ENCODE results near the gene PDE8B.

The PDE8B gene

DNA sequence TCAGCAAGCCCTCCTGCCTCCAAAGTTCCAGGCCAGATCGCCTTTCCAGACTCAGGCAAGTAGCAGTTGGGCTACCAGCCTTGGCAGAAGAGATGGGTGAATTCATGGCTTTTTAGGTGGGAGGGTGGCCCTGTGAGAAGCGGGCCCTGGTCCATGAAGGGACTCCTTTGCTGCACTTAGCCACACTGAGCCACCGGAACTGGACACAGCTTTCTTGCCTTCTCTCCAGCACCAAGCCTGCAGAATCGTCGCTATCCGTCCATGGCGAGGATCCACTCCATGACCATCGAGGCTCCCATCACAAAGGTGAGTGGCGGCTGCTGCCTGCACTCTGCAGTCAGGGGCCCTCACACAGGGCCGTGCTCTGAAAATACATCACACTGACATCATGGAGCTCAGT, 196.7 kb downstream of the PDE8B start:
- no peak for FAIRE-seq
- TF ChIP-seq POLR2A (IDR thresholded peaks at IDR 0.05; ENCODE audit: low read depth, low read length), result no peak

DNA sequence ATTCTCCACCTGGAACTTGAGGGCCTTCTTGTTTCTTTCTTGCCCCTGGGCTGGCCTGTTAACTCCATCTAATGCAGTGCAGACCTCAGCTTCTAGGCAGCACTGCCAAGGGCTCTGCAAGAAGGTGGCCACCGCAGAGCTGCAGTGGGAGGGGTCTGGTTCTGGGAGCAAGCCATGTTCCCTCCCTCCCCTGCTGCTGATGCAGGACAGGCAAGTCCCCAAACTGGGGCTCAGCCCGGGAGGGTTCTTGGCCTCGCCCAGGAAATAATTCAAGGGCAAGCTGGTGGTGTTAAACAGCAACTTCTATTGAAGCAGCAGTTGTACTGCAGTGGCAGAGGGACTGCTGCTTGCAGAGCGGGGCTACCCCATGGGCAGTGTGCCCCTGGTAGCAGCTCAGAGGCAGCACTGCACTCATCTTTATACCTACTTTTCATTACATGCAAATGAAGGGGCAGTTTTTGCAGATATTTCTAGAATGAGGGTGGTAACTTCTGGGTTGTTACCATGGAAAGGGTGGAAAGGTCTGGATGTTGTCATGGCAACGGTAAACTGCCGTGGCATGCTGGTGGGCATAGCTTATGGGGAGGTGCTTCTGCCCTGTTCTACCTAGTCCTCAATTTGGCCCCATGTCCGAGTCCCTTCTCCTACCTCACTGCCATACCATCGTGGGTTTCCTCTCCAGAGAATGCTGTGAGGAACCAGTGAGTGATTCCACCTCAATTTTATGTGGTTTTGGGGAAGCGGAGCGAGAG, 199.6 kb downstream of the PDE8B start:
- DNase-seq (ENCODE audit: insufficient read length, low spot score) (no peak), FAIRE-seq (no peak)
- no peak for TF ChIP-seq POLR2A (IDR thresholded peaks at IDR 0.05; ENCODE audit: low read depth, low read length)

More for the DNA sequence above, 196.7 kb downstream of the PDE8B start:
- DNase-seq (ENCODE audit: insufficient read length, low spot score), result no peak

DNA sequence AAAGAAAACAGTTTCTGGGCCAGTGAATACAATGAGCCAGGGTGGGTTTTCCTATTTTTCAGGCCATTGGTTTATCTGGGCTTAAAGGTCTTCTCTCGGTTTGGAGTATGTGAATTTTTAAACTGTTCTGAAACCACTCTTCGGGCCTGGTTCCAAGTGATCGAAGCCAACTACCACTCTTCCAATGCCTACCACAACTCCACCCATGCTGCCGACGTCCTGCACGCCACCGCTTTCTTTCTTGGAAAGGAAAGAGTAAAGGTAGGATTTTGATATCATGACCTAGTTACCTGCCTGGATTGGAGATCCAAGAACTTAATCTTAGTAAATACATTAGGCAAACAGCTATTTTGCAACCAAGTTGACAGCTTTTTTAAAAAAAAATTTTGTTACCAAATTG, 202.6 kb downstream of the PDE8B start:
- TF ChIP-seq POLR2A (IDR thresholded peaks at IDR 0.05; ENCODE audit: low read depth, low read length), result no peak
- FAIRE-seq (no peak), DNase-seq (ENCODE audit: insufficient read length, low spot score) (no peak)

DNA sequence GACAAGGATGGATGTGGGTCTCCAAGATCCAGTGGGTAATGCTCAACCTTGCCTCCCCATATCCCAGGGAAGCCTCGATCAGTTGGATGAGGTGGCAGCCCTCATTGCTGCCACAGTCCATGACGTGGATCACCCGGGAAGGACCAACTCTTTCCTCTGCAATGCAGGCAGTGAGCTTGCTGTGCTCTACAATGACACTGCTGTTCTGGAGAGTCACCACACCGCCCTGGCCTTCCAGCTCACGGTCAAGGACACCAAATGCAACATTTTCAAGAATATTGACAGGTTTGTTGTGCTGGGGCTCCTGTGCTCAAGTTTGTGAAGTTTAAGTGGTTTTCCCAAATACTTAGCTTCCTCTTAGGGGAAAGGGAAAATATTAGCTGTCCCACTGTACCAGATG, 207.7 kb downstream of the PDE8B start:
- DNase-seq (ENCODE audit: insufficient read length, low spot score) (no peak), FAIRE-seq (no peak)
- no peak for TF ChIP-seq POLR2A (IDR thresholded peaks at IDR 0.05; ENCODE audit: low read depth, low read length)

DNA sequence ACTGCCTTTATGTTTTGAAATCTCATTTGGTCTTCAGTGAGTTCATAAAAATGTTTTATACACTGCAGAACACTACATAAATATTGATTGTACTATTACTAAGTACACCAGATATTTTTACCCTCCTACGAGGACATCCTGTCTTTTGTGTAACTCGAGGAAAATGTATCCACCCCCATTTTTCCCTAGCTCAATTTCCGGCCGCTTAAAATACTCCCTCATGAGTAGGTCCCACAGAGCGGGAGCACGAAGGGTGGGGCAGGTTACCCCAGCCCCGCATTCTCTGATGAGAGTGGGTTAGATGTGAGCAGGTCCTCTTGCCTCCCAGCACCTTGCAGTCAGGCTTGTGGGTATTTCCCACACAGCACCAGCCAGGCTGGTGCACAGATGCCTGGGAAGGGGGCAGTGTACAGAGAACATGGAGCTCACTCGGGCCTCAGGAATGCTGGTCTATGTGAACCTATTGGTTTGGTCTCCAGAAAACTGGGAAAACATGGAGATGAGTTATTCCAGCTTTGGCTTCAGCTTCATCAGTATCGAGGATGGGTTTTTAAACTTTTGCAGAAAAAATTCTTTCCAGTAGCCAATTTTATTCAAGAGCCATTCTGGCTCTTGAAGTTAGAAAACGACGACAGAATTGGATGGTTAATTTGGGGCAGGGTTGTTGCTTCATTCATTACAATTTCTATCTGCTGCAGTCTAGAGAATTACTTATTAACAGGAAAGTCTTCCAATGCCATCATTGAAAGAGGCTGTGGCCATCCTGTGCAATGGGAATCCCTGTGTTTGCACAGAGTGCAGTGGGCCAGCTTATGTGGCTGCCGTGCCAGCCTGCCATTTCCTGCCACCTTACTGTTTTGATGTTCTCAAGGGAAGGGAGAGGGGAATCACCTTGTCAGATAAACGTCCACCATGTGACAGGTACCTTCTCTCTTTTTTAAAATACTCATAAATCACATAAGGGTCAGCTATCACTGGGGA, 208.4 kb downstream of the PDE8B start:
- no peak for TF ChIP-seq POLR2A (IDR thresholded peaks at IDR 0.05; ENCODE audit: low read depth, low read length)
- DNase-seq (ENCODE audit: insufficient read length, low spot score) (no peak), FAIRE-seq (no peak)

DNA sequence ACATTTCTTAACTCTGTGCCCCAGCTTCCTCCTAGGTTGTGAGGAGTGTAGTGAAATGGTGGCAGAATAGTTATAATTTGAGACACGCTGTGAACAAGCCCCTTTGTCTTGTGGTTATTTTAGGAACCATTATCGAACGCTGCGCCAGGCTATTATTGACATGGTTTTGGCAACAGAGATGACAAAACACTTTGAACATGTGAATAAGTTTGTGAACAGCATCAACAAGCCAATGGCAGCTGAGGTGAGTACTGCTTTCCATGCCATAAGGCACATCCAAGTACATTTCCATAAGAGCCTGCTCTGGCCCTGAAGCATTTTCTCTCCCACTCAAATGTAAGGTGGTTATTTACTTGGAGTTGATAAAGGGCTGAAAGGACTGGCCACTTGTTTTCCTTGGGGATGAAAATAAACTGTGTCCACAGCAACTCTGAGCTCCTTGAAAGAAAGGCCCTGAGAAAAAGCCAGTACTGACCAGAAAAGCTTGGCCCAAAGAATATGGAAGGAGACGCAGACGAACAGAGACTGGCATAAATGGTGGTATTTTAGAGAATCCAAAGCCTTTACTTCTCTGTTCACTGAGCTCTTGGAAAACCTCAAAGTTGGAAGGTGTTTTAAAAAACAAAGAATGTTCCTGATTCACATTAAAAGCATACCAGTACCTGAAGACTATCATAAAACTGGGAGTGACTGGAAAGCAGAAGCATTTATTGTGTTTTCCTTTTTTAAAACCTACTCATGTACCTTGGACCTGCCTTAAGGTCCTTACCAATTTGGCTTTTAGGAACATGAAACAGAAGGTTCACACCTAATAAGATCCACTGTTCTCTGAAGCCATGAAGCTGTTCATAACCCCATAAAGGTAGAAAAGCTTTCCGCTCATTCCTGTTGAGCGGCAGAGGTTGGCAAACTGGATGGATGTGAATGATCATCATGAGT, 209.4 kb downstream of the PDE8B start:
- no peak for TF ChIP-seq POLR2A (IDR thresholded peaks at IDR 0.05; ENCODE audit: low read depth, low read length)
- FAIRE-seq, result no peak

DNA sequence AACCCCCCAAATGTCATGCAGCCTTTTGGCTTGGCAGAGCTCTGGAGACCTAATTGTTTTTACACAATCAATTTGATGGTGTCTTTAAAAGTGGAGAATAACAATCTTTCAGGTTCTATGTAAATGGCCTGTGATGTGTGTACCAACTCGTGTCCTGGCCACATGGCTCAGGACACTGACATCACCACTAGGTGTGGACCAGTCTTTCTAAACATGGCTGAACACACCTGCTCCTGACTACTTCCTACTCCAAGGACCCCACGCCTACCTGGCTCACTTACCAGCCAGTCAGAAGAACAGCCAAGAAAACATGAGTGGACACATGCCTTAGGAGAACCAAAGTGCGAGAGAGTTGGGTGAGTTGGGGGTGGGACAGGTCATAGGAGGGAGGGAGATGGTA, 210.5 kb downstream of the PDE8B start:
- TF ChIP-seq POLR2A (IDR thresholded peaks at IDR 0.05; ENCODE audit: low read depth, low read length), result no peak

More for the DNA sequence above, 209.4 kb downstream of the PDE8B start:
- no peak for DNase-seq (ENCODE audit: insufficient read length, low spot score)

DNA sequence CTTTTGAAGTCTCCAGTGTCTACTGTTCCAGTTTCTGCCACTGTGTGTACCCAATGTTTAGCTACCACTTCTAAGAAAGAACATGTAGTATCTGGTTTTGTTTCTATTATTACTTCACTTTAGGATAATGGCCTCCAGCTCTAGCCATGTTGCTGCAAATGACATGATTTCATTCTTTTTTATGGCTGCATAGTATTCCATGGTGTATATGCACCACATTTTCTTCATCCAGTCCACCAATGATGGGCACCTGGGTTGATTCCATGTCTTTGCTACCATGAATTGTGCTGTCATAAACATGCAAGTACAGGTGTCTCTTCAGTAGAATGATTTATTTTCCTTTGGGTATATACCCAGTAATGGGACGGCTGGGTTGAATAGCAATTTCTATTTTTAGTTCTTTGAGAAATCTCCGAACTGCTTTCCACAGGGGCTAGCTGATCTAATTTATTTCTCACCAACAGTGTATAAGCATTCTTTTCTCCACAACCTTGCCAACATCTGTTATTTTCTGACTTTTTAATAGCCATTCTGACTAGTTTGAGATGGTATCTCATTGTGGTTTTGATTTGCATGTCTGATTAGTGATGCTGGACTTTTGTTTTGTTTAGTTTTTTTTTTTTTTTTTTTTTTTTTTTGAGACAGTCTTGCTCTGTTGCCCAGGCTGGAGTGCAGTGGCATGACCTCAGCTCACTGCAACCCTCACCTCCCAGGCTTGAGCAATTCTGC, 212.7 kb downstream of the PDE8B start:
- no peak for TF ChIP-seq POLR2A (IDR thresholded peaks at IDR 0.05; ENCODE audit: low read depth, low read length)
- no peak for FAIRE-seq

More for the DNA sequence above, 210.5 kb downstream of the PDE8B start:
- DNase-seq (ENCODE audit: insufficient read length, low spot score) (no peak), FAIRE-seq (no peak)

DNA sequence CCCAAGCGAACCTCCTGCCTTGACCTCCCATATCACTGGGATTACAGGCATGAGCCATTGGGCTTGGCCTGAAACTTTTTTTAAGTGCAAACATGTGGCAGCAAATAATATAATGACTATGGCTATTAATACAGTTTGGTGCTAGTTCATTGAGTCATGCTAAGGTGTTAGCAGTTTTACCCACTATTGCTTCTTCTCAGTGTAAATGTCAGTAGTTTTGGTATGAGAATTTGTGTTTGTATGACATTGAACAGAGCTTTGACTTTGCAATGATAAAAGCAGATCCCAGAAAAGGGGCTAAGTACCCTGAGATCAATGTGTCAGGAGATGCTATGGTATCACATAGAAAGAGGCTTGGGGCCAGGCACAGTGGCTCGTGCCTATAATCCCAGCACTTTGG, 214.4 kb downstream of the PDE8B start:
- TF ChIP-seq POLR2A (IDR thresholded peaks at IDR 0.05; ENCODE audit: low read depth, low read length), result no peak
- no peak for FAIRE-seq
- DNase-seq (ENCODE audit: insufficient read length, low spot score), result no peak

More for the DNA sequence above, 212.7 kb downstream of the PDE8B start:
- no peak for DNase-seq (ENCODE audit: insufficient read length, low spot score)

DNA sequence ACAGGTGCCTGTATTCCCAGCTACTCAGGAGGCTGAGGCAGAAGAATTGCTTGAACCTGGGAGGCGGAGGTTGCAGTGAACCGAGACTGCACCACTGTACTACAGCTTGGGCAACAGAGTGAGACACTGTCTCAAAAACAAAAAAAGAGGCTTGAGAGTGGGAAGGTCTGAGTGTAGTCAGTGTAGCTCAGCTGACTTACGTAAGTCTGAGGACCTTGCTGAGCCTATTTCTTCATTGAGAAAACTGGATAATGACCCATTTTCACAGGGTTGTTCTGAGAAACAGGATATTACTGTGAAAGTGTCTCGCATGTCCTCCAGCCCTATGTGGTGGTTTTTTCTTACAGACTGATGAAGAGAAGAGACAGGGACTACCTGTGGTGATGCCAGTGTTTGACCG, 214.9 kb downstream of the PDE8B start:
- DNase-seq (ENCODE audit: insufficient read length, low spot score) (no peak), FAIRE-seq (no peak)
- no peak for TF ChIP-seq POLR2A (IDR thresholded peaks at IDR 0.05; ENCODE audit: low read depth, low read length)

DNA sequence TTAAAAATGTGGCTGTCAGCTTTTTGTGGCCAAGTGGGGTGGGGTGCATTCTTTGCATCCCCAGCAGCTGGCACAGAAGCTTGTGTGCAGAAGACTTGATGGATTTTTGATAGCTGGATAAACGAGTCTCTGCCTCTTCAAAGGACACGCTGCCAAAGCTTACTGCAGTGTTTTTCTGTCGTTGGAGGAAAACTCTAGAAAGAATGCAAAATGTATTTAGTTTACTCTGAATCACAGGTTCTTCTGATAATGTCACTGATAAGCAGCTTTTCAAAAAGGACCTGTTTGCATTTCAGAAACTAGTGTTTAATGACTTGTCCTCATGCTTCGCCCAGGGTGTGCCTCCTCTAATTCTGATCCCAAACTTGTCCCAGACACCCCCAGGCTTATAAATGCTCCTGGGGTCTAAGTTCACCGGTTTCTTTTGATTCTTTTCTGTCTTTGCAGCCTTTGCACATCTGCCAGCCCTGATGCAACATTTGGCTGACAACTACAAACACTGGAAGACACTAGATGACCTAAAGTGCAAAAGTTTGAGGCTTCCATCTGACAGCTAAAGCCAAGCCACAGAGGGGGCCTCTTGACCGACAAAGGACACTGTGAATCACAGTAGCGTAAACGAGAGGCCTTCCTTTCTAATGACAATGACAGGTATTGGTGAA, 215.6 kb downstream of the PDE8B start:
- no peak for DNase-seq (ENCODE audit: insufficient read length, low spot score)
- no peak for TF ChIP-seq POLR2A (IDR thresholded peaks at IDR 0.05; ENCODE audit: low read depth, low read length)
- FAIRE-seq, result no peak

DNA sequence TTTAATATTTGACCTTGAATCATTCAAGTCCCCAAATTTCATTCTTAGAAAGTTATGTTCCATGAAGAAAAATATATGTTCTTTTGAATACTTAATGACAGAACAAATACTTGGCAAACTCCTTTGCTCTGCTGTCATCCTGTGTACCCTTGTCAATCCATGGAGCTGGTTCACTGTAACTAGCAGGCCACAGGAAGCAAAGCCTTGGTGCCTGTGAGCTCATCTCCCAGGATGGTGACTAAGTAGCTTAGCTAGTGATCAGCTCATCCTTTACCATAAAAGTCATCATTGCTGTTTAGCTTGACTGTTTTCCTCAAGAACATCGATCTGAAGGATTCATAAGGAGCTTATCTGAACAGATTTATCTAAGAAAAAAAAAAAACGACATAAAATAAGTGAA, 216.2 kb downstream of the PDE8B start:
- FAIRE-seq (no peak), DNase-seq (ENCODE audit: insufficient read length, low spot score) (no peak)
- no peak for TF ChIP-seq POLR2A (IDR thresholded peaks at IDR 0.05; ENCODE audit: low read depth, low read length)
